ENCODE results near the gene CITED2.

DNA sequence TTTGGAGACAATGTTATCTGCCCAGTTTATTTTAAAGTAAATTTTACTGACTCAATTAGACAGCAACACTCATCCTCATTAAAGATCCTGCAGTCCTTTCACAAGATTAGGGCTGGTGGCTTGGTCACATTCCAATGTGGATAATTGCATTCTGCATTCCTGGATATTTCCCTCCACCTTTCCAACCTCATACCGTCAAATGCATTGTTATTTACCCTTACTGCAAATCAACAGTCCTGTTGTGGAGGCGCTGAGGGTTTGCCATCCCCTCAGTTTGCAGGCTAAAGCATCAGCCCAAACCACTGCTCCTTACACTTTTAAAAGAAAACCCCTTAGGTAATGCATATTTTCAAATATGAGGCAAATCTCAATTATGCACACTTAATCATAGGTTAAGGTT, 5.4 kb downstream of the CITED2 start:
- TF ChIP-seq EZH2phosphoT487 (IDR thresholded peaks at IDR 0.05; ENCODE audit: insufficient read depth, low read depth) (no peak), EZH2 (IDR thresholded peaks at IDR 0.05; ENCODE audit: insufficient read depth, poor library complexity, severe bottlenecking) (no peak)
